SJCRH30 (cell line): ENCODE data around the gene MINDY4. TPM values are rescaled to one million over a fixed set of nuclear protein-coding genes. Genes with fewer than 3 reads are reported as not detected.

Experiments used
- DNase-seq, 2 experiments: peaks; one replicate each; pipeline ENCODE4 v3.0.0-alpha.2; 2015 to 2020
- H3K27ac ChIP-seq: fragments of 250-450 bp; sonication (Bioruptor Pico); 2 replicates; pipeline ENCODE4 v1.5.1; 2020; ENCODE audit warnings: mild to moderate bottlenecking, moderate library complexity
- H3K27me3 ChIP-seq: fragments of 250-450 bp; sonication (Bioruptor Pico); 2 replicates; pipeline ENCODE4 v1.5.1; 2020; ENCODE audit warnings: mild to moderate bottlenecking, moderate library complexity
- H3K36me3 ChIP-seq: fragments of 250-450 bp; sonication (Bioruptor Pico); 2 replicates; pipeline ENCODE4 v1.5.1; 2020; ENCODE audit warnings: mild to moderate bottlenecking, moderate library complexity
- H3K4me1 ChIP-seq: fragments of 250-450 bp; sonication (Bioruptor Pico); 2 replicates; pipeline ENCODE4 v1.5.1; 2020; ENCODE audit warnings: mild to moderate bottlenecking, moderate library complexity
- H3K4me3 ChIP-seq: fragments of 250-450 bp; sonication (Bioruptor Pico); 2 replicates; pipeline ENCODE4 v1.5.1; 2020; ENCODE audit warnings: mild to moderate bottlenecking, moderate library complexity
- H3K9me3 ChIP-seq: fragments of 250-450 bp; sonication (Bioruptor Pico); replicated peaks from 2 replicates; pipeline ENCODE4 v1.5.1; 2020; ENCODE audit warnings: mild to moderate bottlenecking, moderate library complexity
- total RNA-seq: library from RNA; depleted of rRNA; stranded (reverse); fragments of >200 nt; shearing (Covaris generic); gene quantifications from 2 replicates; pipeline ENCODE4 v1.2.3, GENCODE V29; 2014

The MINDY4 gene
- total RNA-seq, 1 experiment from 2014 or later, result not detected

- H3K27me3 ChIP-seq, result no peaks in the 10 kb centered on the region
- no peak overlapping the region for H3K27ac ChIP-seq
- no peaks in the 10 kb centered on the region for H3K36me3 ChIP-seq
- peaks cover 28% of the 10 kb centered on the region for H3K4me1 ChIP-seq
- H3K9me3 ChIP-seq, result peaks cover 3% of the 10 kb centered on the region; the same call in 1 of the 2 replicates
- no peak overlapping the region for H3K4me3 ChIP-seq
- DNase-seq, result no peak
Measured at GRCh38 chr7:30752484-30752883, 18.7 kb upstream of the MINDY4 start.

GRCh38 chr7:30752979-30753378 is 18.2 kb upstream of the MINDY4 start:
- H3K4me1 ChIP-seq, result peaks cover 28% of the 10 kb centered on the region
- H3K27ac ChIP-seq, result no peak overlapping the region
- no peaks in the 10 kb centered on the region for H3K36me3 ChIP-seq

GRCh38 chr7:30754315-30754877 is 16.8 kb upstream of the MINDY4 start:
- no peak for DNase-seq
- peaks cover 3% of the 10 kb centered on the region; the same call in 1 of the 2 replicates for H3K9me3 ChIP-seq
- H3K4me1 ChIP-seq, result peaks cover 28% of the 10 kb centered on the region
- no peak overlapping the region for H3K4me3 ChIP-seq
- no peak overlapping the region for H3K27ac ChIP-seq
- H3K36me3 ChIP-seq, result no peaks in the 10 kb centered on the region
- no peaks in the 10 kb centered on the region for H3K27me3 ChIP-seq

More at GRCh38 chr7:30752979-30753378, 18.2 kb upstream of the MINDY4 start:
- Histone ChIP-seq H3K27me3 (no peaks in the 10 kb centered on the region), H3K9me3 (peaks cover 3% of the 10 kb centered on the region; the same call in 1 of the 2 replicates), H3K4me3 (no peak overlapping the region)
- DNase-seq, result peak; percentile 58 to 59

- Histone ChIP-seq H3K4me3 (no peak overlapping the region), H3K27ac (no peak overlapping the region), H3K9me3 (0 out of 2 replicates have a peak, but pooled peaks cover 3% of the 10 kb centered on the region), H3K27me3 (no peaks in the 10 kb centered on the region), H3K4me1 (peaks cover 21% of the 10 kb centered on the region), H3K36me3 (no peaks in the 10 kb centered on the region)
- DNase-seq, result no peak
Measured at GRCh38 chr7:30755384-30756154, 15.6 kb upstream of the MINDY4 start.

- peaks cover 10% of the 10 kb centered on the region; the same call in 1 of the 2 replicates for H3K4me1 ChIP-seq
- no peak for DNase-seq
- no peak overlapping the region for H3K4me3 ChIP-seq
- 0 out of 2 replicates have a peak, but pooled peaks cover 3% of the 10 kb centered on the region for H3K9me3 ChIP-seq
- H3K27me3 ChIP-seq, result no peaks in the 10 kb centered on the region
- H3K36me3 ChIP-seq, result no peaks in the 10 kb centered on the region
- H3K27ac ChIP-seq, result no peak overlapping the region
Measured at GRCh38 chr7:30757342-30757692, 13.9 kb upstream of the MINDY4 start.

GRCh38 chr7:30760514-30761213 is 10.6 kb upstream of the MINDY4 start:
- Histone ChIP-seq H3K9me3 (0 out of 2 replicates have a peak, but pooled peaks cover 3% of the 10 kb centered on the region), H3K27me3 (0 out of 2 replicates have a peak, but pooled peaks cover 3% of the 10 kb centered on the region), H3K4me3 (no peak overlapping the region), H3K36me3 (no peaks in the 10 kb centered on the region), H3K27ac (no peak overlapping the region), H3K4me1 (no peaks in the 10 kb centered on the region)
- DNase-seq, result no peak

GRCh38 chr7:30761214-30762156 is 9.7 kb upstream of the MINDY4 start:
- Histone ChIP-seq H3K4me1 (no peaks in the 10 kb centered on the region), H3K9me3 (0 out of 2 replicates have a peak, but pooled peaks cover 3% of the 10 kb centered on the region), H3K27ac (no peak overlapping the region), H3K27me3 (0 out of 2 replicates have a peak, but pooled peaks cover 3% of the 10 kb centered on the region), H3K4me3 (no peak overlapping the region), H3K36me3 (no peaks in the 10 kb centered on the region)
- no peak for DNase-seq

- Histone ChIP-seq H3K27ac (no peak overlapping the region), H3K36me3 (no peaks in the 10 kb centered on the region)
- DNase-seq, result no peak
Measured at GRCh38 chr7:30764030-30764975, 6.9 kb upstream of the MINDY4 start.

GRCh38 chr7:30765408-30765807 is 5.8 kb upstream of the MINDY4 start:
- Histone ChIP-seq H3K27ac (no peak overlapping the region), H3K36me3 (no peaks in the 10 kb centered on the region), H3K4me1 (no peaks in the 10 kb centered on the region), H3K4me3 (no peak overlapping the region), H3K9me3 (0 out of 2 replicates have a peak, but pooled peaks cover 2% of the 10 kb centered on the region), H3K27me3 (0 out of 2 replicates have a peak, but pooled peaks cover 3% of the 10 kb centered on the region)
- DNase-seq, result no peak

More at GRCh38 chr7:30764030-30764975, 6.9 kb upstream of the MINDY4 start:
- Histone ChIP-seq H3K9me3 (0 out of 2 replicates have a peak, but pooled peaks cover 3% of the 10 kb centered on the region), H3K4me3 (no peak overlapping the region), H3K27me3 (0 out of 2 replicates have a peak, but pooled peaks cover 3% of the 10 kb centered on the region), H3K4me1 (no peaks in the 10 kb centered on the region)

- H3K27me3 ChIP-seq, result no peaks in the 10 kb centered on the region; the same call in 1 of the 2 replicates
- no peaks in the 10 kb centered on the region for H3K4me1 ChIP-seq
- H3K36me3 ChIP-seq, result no peaks in the 10 kb centered on the region
- no peak for DNase-seq
- H3K9me3 ChIP-seq, result no peaks in the 10 kb centered on the region
- H3K4me3 ChIP-seq, result no peak overlapping the region
- no peak overlapping the region for H3K27ac ChIP-seq
Measured at GRCh38 chr7:30770845-30771173, 408 bp upstream of the MINDY4 start.

- no peaks in the 10 kb centered on the region for H3K36me3 ChIP-seq
- DNase-seq, result no peak
- no peaks in the 10 kb centered on the region for H3K4me1 ChIP-seq
- no peak overlapping the region for H3K4me3 ChIP-seq
- H3K9me3 ChIP-seq, result no peaks in the 10 kb centered on the region
- no peak overlapping the region for H3K27ac ChIP-seq
- no peaks in the 10 kb centered on the region; the same call in 1 of the 2 replicates for H3K27me3 ChIP-seq
Measured at GRCh38 chr7:30771880-30772425, 736 bp downstream of the MINDY4 start.

- Histone ChIP-seq H3K36me3 (no peaks in the 10 kb centered on the region), H3K4me3 (no peak overlapping the region), H3K27me3 (peaks cover 4% of the 10 kb centered on the region; the same call in 1 of the 2 replicates), H3K27ac (no peak overlapping the region), H3K4me1 (no peaks in the 10 kb centered on the region), H3K9me3 (no peaks in the 10 kb centered on the region)
- no peak for DNase-seq
Measured at GRCh38 chr7:30772984-30773383, 1.8 kb downstream of the MINDY4 start.

GRCh38 chr7:30775992-30776391 is 4.8 kb downstream of the MINDY4 start:
- Histone ChIP-seq H3K27me3 (peaks cover 4% of the 10 kb centered on the region), H3K4me3 (no peak overlapping the region), H3K9me3 (no peaks in the 10 kb centered on the region), H3K27ac (no peak overlapping the region), H3K36me3 (no peaks in the 10 kb centered on the region), H3K4me1 (no peaks in the 10 kb centered on the region)
- DNase-seq, result no peak
